Vagina (tissue), 2 donors: ENCODE results near the gene MYO1E. TPM values are rescaled to one million over a fixed set of nuclear protein-coding genes. Genes with fewer than 3 reads are reported as not detected.
"Not testable (repeated sequence)": the region's sequence is repeated elsewhere in the genome, so short reads cannot be mapped to it uniquely, and the experiment has no call there.

Source experiments
- DNase-seq, 2 donors: peaks; one replicate each; pipeline ENCODE4 v3.0.0-alpha.2; 2017; ENCODE audit errors: extremely low spot score in 2 of 2
- H3K27ac ChIP-seq: fragments of 200-600 bp; sonication (generic); one replicate; pipeline ENCODE4 v1.5.1; 2019
- H3K27me3 ChIP-seq: fragments of 200-600 bp; sonication (generic); one replicate; pipeline ENCODE4 v1.5.1; 2019
- H3K36me3 ChIP-seq, 2 donors: fragments of 200-600 bp; sonication (generic); one replicate each; pipeline ENCODE4 v1.5.1; 2017 to 2019
- H3K4me1 ChIP-seq: fragments of 200-600 bp; sonication (generic); one replicate; pipeline ENCODE4 v1.5.1; 2019
- H3K4me3 ChIP-seq, 2 donors: fragments of 200-600 bp; sonication (generic); 1 replicate in 1 of 2; 2 replicates in 1 of 2; pipeline ENCODE4 v1.5.1; 2016 to 2019
- H3K9me3 ChIP-seq: fragments of 200-600 bp; sonication (generic); one replicate; pipeline ENCODE4 v1.5.1; 2019
- POLR2A ChIP-seq, 2 donors: fragments of 450-650 bp; IDR thresholded peaks; one replicate each; pipeline ENCODE4 v1.6.1; 2017; ENCODE audit warnings: antibody characterized with exemption in 2 of 2, mild to moderate bottlenecking in 2 of 2, moderate library complexity in 2 of 2
- POLR2AphosphoS5 ChIP-seq, 2 donors: sonication (generic); formaldehyde crosslinking; IDR thresholded peaks; one replicate each; pipeline ENCODE4 v1.9.0; 2017; ENCODE audit warnings: antibody characterized with exemption in 2 of 2, mild to moderate bottlenecking in 2 of 2, low read depth in 1 of 2; ENCODE audit not compliant: insufficient read depth in 1 of 2
- intact Hi-C: fragments of 100-400 bp; cut with DNase I; formaldehyde crosslinking; loops from one replicate; pipeline ENCODE4 v1.15.1; 2023
- total RNA-seq: library from RNA; depleted of rRNA; stranded (reverse); fragments of >200 nt; gene quantifications from one replicate; pipeline ENCODE4 v1.2.3, GENCODE V29; 2016
- TF ChIP-seq, protein P1 (sequence below), 3 experiments: fragments of 450-650 bp in 2 of 3; fragments of 200-600 bp in 1 of 3; sonication (generic) in 1 of 3; IDR thresholded peaks; one replicate each; pipeline ENCODE4 v1.5.1; 2017 to 2019; ENCODE audit warnings: antibody characterized with exemption in 3 of 3, mild to moderate bottlenecking in 2 of 3, moderate library complexity in 2 of 3

MYO1E gene
- total RNA-seq, 1 donor from 2014 or later, result 16.9 TPM

DNA sequence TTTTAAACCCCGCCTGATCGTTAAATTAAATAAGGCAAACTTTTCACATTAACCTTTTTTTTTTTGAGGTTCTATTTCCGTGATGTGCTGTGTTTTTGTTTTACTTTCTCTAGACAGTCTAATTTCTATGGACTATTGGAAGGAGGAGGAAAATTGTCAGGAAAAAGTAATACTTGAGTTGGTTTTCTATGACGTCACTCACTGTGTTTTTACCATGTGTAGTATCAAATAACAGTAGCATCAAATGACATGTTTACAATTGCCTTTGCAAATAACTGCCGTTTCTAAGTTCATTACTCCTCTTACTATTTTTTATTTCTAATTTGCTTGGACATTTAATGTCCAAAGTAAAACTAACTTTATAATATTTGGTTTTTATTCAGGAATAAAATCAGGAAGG lies 32.3 kb downstream of the MYO1E start:
- H3K4me1 ChIP-seq, result peaks cover 8% of the 10 kb centered on the region
- H3K4me3 ChIP-seq, result no peak overlapping the region
- TF ChIP-seq, protein P1, sequence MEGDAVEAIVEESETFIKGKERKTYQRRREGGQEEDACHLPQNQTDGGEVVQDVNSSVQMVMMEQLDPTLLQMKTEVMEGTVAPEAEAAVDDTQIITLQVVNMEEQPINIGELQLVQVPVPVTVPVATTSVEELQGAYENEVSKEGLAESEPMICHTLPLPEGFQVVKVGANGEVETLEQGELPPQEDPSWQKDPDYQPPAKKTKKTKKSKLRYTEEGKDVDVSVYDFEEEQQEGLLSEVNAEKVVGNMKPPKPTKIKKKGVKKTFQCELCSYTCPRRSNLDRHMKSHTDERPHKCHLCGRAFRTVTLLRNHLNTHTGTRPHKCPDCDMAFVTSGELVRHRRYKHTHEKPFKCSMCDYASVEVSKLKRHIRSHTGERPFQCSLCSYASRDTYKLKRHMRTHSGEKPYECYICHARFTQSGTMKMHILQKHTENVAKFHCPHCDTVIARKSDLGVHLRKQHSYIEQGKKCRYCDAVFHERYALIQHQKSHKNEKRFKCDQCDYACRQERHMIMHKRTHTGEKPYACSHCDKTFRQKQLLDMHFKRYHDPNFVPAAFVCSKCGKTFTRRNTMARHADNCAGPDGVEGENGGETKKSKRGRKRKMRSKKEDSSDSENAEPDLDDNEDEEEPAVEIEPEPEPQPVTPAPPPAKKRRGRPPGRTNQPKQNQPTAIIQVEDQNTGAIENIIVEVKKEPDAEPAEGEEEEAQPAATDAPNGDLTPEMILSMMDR (IDR thresholded peaks at IDR 0.05), result no peak
- TF ChIP-seq POLR2A (IDR thresholded peaks at IDR 0.05) (no peak), POLR2AphosphoS5 (IDR thresholded peaks at IDR 0.05; ENCODE audit: insufficient read depth in 1 of 2, low read depth in 1 of 2) (no peak)
- intact Hi-C loops, result no loop called here
- H3K27ac ChIP-seq, result no peak overlapping the region
- DNase-seq, result no peak
- H3K9me3 ChIP-seq, result no peaks in the 10 kb centered on the region
- H3K27me3 ChIP-seq, result no peaks in the 10 kb centered on the region
- no peaks in the 10 kb centered on the region for H3K36me3 ChIP-seq

- intact Hi-C loops, result no loop called here
- no peaks in the 10 kb centered on the region for H3K9me3 ChIP-seq
- no peaks in the 10 kb centered on the region for H3K27me3 ChIP-seq
- TF ChIP-seq, protein P1 (IDR thresholded peaks at IDR 0.05), result no peak
- peak in 1 of 2 donors; percentile 47 for TF ChIP-seq POLR2AphosphoS5 (IDR thresholded peaks at IDR 0.05; ENCODE audit: insufficient read depth in 1 of 2, low read depth in 1 of 2)
- TF ChIP-seq POLR2A (IDR thresholded peaks at IDR 0.05), result no peak
- DNase-seq, result no peak
- H3K36me3 ChIP-seq, result no peaks in the 10 kb centered on the region
- H3K4me3 ChIP-seq, result no peak overlapping the region
- no peak overlapping the region for H3K27ac ChIP-seq
- H3K4me1 ChIP-seq, result peaks cover 8% of the 10 kb centered on the region
Measured at GRCh38 chr15:59339252-59339672, 33.4 kb downstream of the MYO1E start.

DNA sequence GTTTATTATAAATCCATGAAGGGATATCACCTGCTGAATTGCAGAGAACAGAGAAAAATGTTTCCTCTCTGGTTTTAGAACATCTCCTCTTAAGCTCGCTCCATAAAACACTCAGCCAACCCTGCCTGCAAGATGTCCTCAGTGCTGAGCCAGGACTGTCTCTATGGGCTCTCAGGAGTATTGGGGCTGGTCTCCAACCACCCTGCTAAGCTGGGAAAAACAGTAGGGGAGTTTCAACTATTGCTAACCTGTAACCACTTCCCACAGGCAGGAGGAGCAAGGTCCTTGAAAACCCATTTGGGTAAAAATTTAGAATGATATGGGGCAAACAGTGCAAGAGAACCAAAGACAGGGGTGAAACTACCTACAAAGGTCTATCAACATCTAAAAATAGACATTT lies 34.3 kb downstream of the MYO1E start:
- peaks cover 16% of the 10 kb centered on the region for H3K4me1 ChIP-seq
- H3K4me3 ChIP-seq, result no peak overlapping the region
- H3K36me3 ChIP-seq, result no peaks in the 10 kb centered on the region
- H3K27me3 ChIP-seq, result no peaks in the 10 kb centered on the region
- no peak overlapping the region for H3K27ac ChIP-seq
- no peaks in the 10 kb centered on the region for H3K9me3 ChIP-seq
- intact Hi-C loops, result no loop called here
- no peak for TF ChIP-seq POLR2AphosphoS5 (IDR thresholded peaks at IDR 0.05; ENCODE audit: insufficient read depth in 1 of 2, low read depth in 1 of 2)
- no peak for TF ChIP-seq POLR2A (IDR thresholded peaks at IDR 0.05)
- TF ChIP-seq, protein P1 (IDR thresholded peaks at IDR 0.05), result no peak
- DNase-seq, result no peak

GRCh38 chr15:59336725-59337124 lies 35.9 kb downstream of the MYO1E start:
- H3K4me3 ChIP-seq, H3K36me3 ChIP-seq, H3K9me3 ChIP-seq, H3K27ac ChIP-seq, DNase-seq, intact Hi-C loops, H3K27me3 ChIP-seq: not testable (repeated sequence)
- H3K4me1 ChIP-seq, result peaks cover 17% of the 10 kb centered on the region

GRCh38 chr15:59335207-59335786 lies 37.4 kb downstream of the MYO1E start:
- TF ChIP-seq POLR2A (IDR thresholded peaks at IDR 0.05) (no peak), POLR2AphosphoS5 (IDR thresholded peaks at IDR 0.05; ENCODE audit: insufficient read depth in 1 of 2, low read depth in 1 of 2) (no peak)
- TF ChIP-seq, protein P1 (IDR thresholded peaks at IDR 0.05), result no peak
- intact Hi-C loops, result no loop called here
- DNase-seq, result no peak
- H3K27ac ChIP-seq, result no peak overlapping the region
- no peaks in the 10 kb centered on the region for H3K27me3 ChIP-seq
- H3K4me1 ChIP-seq, result peaks cover 22% of the 10 kb centered on the region
- no peak overlapping the region for H3K4me3 ChIP-seq
- no peaks in the 10 kb centered on the region for H3K9me3 ChIP-seq
- no peaks in the 10 kb centered on the region for H3K36me3 ChIP-seq
